Osteoblast (primary cell): Measurements from ENCODE around the gene AIMP1. TPM values are rescaled to one million over a fixed set of nuclear protein-coding genes. Genes with fewer than 3 reads are reported as not detected.

Source experiments
- DNase-seq: peaks from one replicate; pipeline ENCODE4 v3.0.0; 2011; ENCODE audit warnings: low spot score, mixed read lengths; ENCODE audit not compliant: insufficient read length; ENCODE audit errors: missing footprints
- H2AFZ ChIP-seq: 2 replicates; pipeline ENCODE4 v1.6.0; 2011; ENCODE audit warnings: mild to moderate bottlenecking, low read length
- H3K27ac ChIP-seq: 2 replicates; pipeline ENCODE4 v1.5.1; 2011; ENCODE audit warnings: mild to moderate bottlenecking, low read depth, low read length, moderate library complexity
- H3K27me3 ChIP-seq: 2 replicates; pipeline ENCODE4 v1.6.0; 2012; ENCODE audit warnings: mild to moderate bottlenecking, control low read depth, inconsistent platforms, low read length, moderate library complexity; ENCODE audit not compliant: insufficient read depth
- H3K36me3 ChIP-seq: 2 replicates; pipeline ENCODE4 v1.5.1; 2011; ENCODE audit warnings: mild to moderate bottlenecking, low read length, control low read depth, moderate library complexity; ENCODE audit not compliant: insufficient read depth
- H3K4me1 ChIP-seq: 2 replicates; pipeline ENCODE4 v1.5.1; 2011; ENCODE audit warnings: mild to moderate bottlenecking, low read length, control low read depth, moderate library complexity; ENCODE audit not compliant: insufficient read depth
- H3K4me2 ChIP-seq: 2 replicates; pipeline ENCODE4 v1.6.0; 2011; ENCODE audit warnings: mild to moderate bottlenecking, low read length; ENCODE audit not compliant: insufficient read depth
- H3K4me3 ChIP-seq: fragments of 200-600 bp; sonication (generic); 3 replicates; pipeline ENCODE4 v1.5.1; 2012; ENCODE audit warnings: mild to moderate bottlenecking, low read length, inconsistent platforms; ENCODE audit not compliant: insufficient read depth
- H3K79me2 ChIP-seq: 2 replicates; pipeline ENCODE4 v1.6.0; 2012; ENCODE audit warnings: mild to moderate bottlenecking, low read length, control low read depth, inconsistent platforms; ENCODE audit not compliant: insufficient read depth
- H3K9me3 ChIP-seq: 2 replicates; pipeline ENCODE4 v1.5.1; 2011; ENCODE audit warnings: low read depth, low read length, control low read depth
- H4K20me1 ChIP-seq: 2 replicates; pipeline ENCODE4 v1.6.0; 2012; ENCODE audit warnings: mild to moderate bottlenecking, low read length, control low read depth; ENCODE audit not compliant: insufficient read depth
- CTCF ChIP-seq: IDR thresholded peaks from 2 replicates; pipeline ENCODE4 v1.5.1; 2011; ENCODE audit warnings: mild to moderate bottlenecking, low read depth, low read length, moderate library complexity; ENCODE audit errors: extremely low read depth
- total RNA-seq: library from RNA; depleted of rRNA; stranded (reverse); fragments of >200 nt; gene quantifications from 2 replicates; pipeline ENCODE4 v1.2.3, GENCODE V29; 2012

The AIMP1 gene
- total RNA-seq, 1 donor, result 27.9 TPM

GRCh38 chr4:106373026-106373425 lies 56.7 kb downstream of the AIMP1 start:
- H3K9me3 ChIP-seq, result no peaks in the 10 kb centered on the region
- H2AFZ ChIP-seq, result no peak overlapping the region
- no peak overlapping the region for H3K4me3 ChIP-seq
- no peak overlapping the region for H3K4me2 ChIP-seq
- H3K27ac ChIP-seq, result no peak overlapping the region
- DNase-seq, result no peak
- no peaks in the 10 kb centered on the region for H3K79me2 ChIP-seq
- no peaks in the 10 kb centered on the region for H4K20me1 ChIP-seq
- no peaks in the 10 kb centered on the region for H3K36me3 ChIP-seq
- no peaks in the 10 kb centered on the region for H3K27me3 ChIP-seq
- no peak for TF ChIP-seq CTCF
- peaks cover 7% of the 10 kb centered on the region for H3K4me1 ChIP-seq

GRCh38 chr4:106380179-106380578 lies 63.8 kb downstream of the AIMP1 start:
- no peaks in the 10 kb centered on the region for H4K20me1 ChIP-seq
- no peak for TF ChIP-seq CTCF
- H3K79me2 ChIP-seq, result no peaks in the 10 kb centered on the region
- H3K27me3 ChIP-seq, result no peaks in the 10 kb centered on the region
- no peak overlapping the region for H2AFZ ChIP-seq
- no peak overlapping the region for H3K27ac ChIP-seq
- no peak overlapping the region for H3K4me2 ChIP-seq
- no peak overlapping the region for H3K4me3 ChIP-seq
- H3K36me3 ChIP-seq, result no peaks in the 10 kb centered on the region
- DNase-seq, result no peak
- no peaks in the 10 kb centered on the region for H3K4me1 ChIP-seq
- no peaks in the 10 kb centered on the region for H3K9me3 ChIP-seq

GRCh38 chr4:106384878-106385277 lies 68.5 kb downstream of the AIMP1 start:
- no peaks in the 10 kb centered on the region for H3K9me3 ChIP-seq
- H3K27me3 ChIP-seq, result no peaks in the 10 kb centered on the region
- no peaks in the 10 kb centered on the region for H4K20me1 ChIP-seq
- H3K36me3 ChIP-seq, result no peaks in the 10 kb centered on the region
- H3K27ac ChIP-seq, result no peak overlapping the region
- no peak overlapping the region for H3K4me3 ChIP-seq
- TF ChIP-seq CTCF, result no peak
- no peak overlapping the region for H2AFZ ChIP-seq
- no peak for DNase-seq
- H3K4me2 ChIP-seq, result no peak overlapping the region
- no peaks in the 10 kb centered on the region for H3K79me2 ChIP-seq
- no peaks in the 10 kb centered on the region for H3K4me1 ChIP-seq

- no peak for TF ChIP-seq CTCF
- Histone ChIP-seq H3K4me1 (no peaks in the 10 kb centered on the region), H3K4me3 (no peak overlapping the region), H3K27me3 (no peaks in the 10 kb centered on the region), H3K36me3 (no peaks in the 10 kb centered on the region), H3K4me2 (no peak overlapping the region), H3K27ac (no peak overlapping the region), H2AFZ (no peak overlapping the region), H3K9me3 (no peaks in the 10 kb centered on the region), H3K79me2 (no peaks in the 10 kb centered on the region), H4K20me1 (no peaks in the 10 kb centered on the region)
- DNase-seq, result no peak
Measured at GRCh38 chr4:106385853-106386393, 69.6 kb downstream of the AIMP1 start.
